CD14-positive monocyte (primary cell): ENCODE results near the gene GPLD1. TPM values are rescaled to one million over a fixed set of nuclear protein-coding genes. Genes with fewer than 3 reads are reported as not detected.

Source experiments
- DNase-seq, 3 donors: peaks; one replicate each; pipeline ENCODE4 v3.0.0-alpha.2; 2011 to 2022
- H2AFZ ChIP-seq: 2 replicates; pipeline ENCODE4 v1.6.0; 2012; ENCODE audit warnings: mild to moderate bottlenecking, low read depth, low read length, inconsistent platforms; ENCODE audit not compliant: insufficient read depth, poor library complexity, severe bottlenecking
- H3K27ac ChIP-seq, 2 donors: 1 replicate in 1 of 2; 2 replicates in 1 of 2; pipeline ENCODE4 v1.5.1; 2012 to 2013; ENCODE audit warnings: low read length in 2 of 2, control low read depth in 1 of 2, inconsistent platforms in 1 of 2, low read depth in 1 of 2, mild to moderate bottlenecking in 1 of 2
- H3K27me3 ChIP-seq, 2 donors: one replicate each; pipeline versions ENCODE4 v1.6.0 to v1.6.1; 2011 to 2013; ENCODE audit warnings: low read length in 2 of 2; ENCODE audit not compliant: control insufficient read depth in 2 of 2, insufficient read depth in 2 of 2
- H3K36me3 ChIP-seq, 2 donors: replicated peaks in 1 of 2; 1 replicate in 1 of 2; 2 replicates in 1 of 2; pipeline versions ENCODE4 v1.5.1 to v1.6.1; 2012 to 2013; ENCODE audit warnings: low read length in 2 of 2, control low read depth in 1 of 2, inconsistent platforms in 1 of 2, mild to moderate bottlenecking in 1 of 2; ENCODE audit not compliant: insufficient read depth in 2 of 2, control insufficient read depth in 1 of 2
- H3K4me1 ChIP-seq, 2 donors: 1 replicate in 1 of 2; 2 replicates in 1 of 2; pipeline versions ENCODE4 v1.5.1 to v1.6.1; 2012 to 2013; ENCODE audit warnings: low read length in 2 of 2, control low read depth in 1 of 2, inconsistent platforms in 1 of 2, mild to moderate bottlenecking in 1 of 2, moderate library complexity in 1 of 2; ENCODE audit not compliant: insufficient read depth in 2 of 2, control insufficient read depth in 1 of 2
- H3K4me2 ChIP-seq: replicated peaks from 2 replicates; pipeline ENCODE3; 2012; ENCODE audit warnings: low read length, moderate library complexity, mild to moderate bottlenecking; ENCODE audit not compliant: poor library complexity, severe bottlenecking; ENCODE audit errors: extremely low read depth
- H3K4me3 ChIP-seq, 3 experiments: fragments of 200-600 bp in 1 of 3; sonication (generic) in 1 of 3; replicated peaks in 1 of 3; 1 replicate in 2 of 3; 2 replicates in 1 of 3; pipeline ENCODE4 v1.5.1; 2011 to 2013; ENCODE audit warnings: low read length in 3 of 3, mild to moderate bottlenecking in 3 of 3, control low read depth in 2 of 3, low read depth in 2 of 3, inconsistent platforms in 1 of 3, moderate library complexity in 1 of 3
- H3K79me2 ChIP-seq: 2 replicates; pipeline ENCODE4 v1.6.0; 2012; ENCODE audit warnings: mild to moderate bottlenecking, control low read depth, inconsistent platforms, low read length, moderate library complexity; ENCODE audit not compliant: insufficient read depth
- H3K9ac ChIP-seq: 2 replicates; pipeline ENCODE4 v1.6.0; 2017; ENCODE audit warnings: low read length, mild to moderate bottlenecking; ENCODE audit not compliant: insufficient read depth, poor library complexity, severe bottlenecking
- H3K9me3 ChIP-seq, 2 donors: replicated peaks in 1 of 2; 1 replicate in 1 of 2; 2 replicates in 1 of 2; pipeline versions ENCODE4 v1.5.1 to v1.6.1; 2012 to 2013; ENCODE audit warnings: low read length in 2 of 2, control low read depth in 1 of 2; ENCODE audit not compliant: control insufficient read depth in 1 of 2, insufficient read depth in 1 of 2
- H4K20me1 ChIP-seq: 2 replicates; pipeline ENCODE4 v1.6.0; 2012; ENCODE audit warnings: mild to moderate bottlenecking, low read length, control low read depth, moderate library complexity; ENCODE audit not compliant: insufficient read depth
- H3K27ac Mint-ChIP-seq, 7 donors: one replicate each; pipeline ENCODE4 v1.8.0; 2020; ENCODE audit warnings: mild to moderate bottlenecking in 7 of 7, mixed read lengths in 7 of 7, moderate library complexity in 6 of 7, inconsistent platforms in 2 of 7
- H3K27me3 Mint-ChIP-seq, 3 donors: one replicate each; pipeline ENCODE4 v1.8.0; 2021 to 2022; ENCODE audit warnings: low read depth in 3 of 3, mild to moderate bottlenecking in 3 of 3, mixed read lengths in 3 of 3, moderate library complexity in 3 of 3, inconsistent platforms in 1 of 3
- H3K36me3 Mint-ChIP-seq, 2 donors: one replicate each; pipeline ENCODE4 v1.8.0; 2020; ENCODE audit warnings: mixed read lengths in 2 of 2, inconsistent platforms in 1 of 2, mild to moderate bottlenecking in 1 of 2
- H3K4me1 Mint-ChIP-seq: one replicate; pipeline ENCODE4 v1.8.0; 2020; ENCODE audit warnings: mild to moderate bottlenecking, mixed read lengths
- H3K4me3 Mint-ChIP-seq, 2 donors: one replicate each; pipeline ENCODE4 v1.8.0; 2020; ENCODE audit warnings: mild to moderate bottlenecking in 2 of 2, mixed read lengths in 2 of 2, moderate library complexity in 1 of 2
- H3K9me3 Mint-ChIP-seq, 7 donors: one replicate each; pipeline ENCODE4 v1.8.0; 2020 to 2022; ENCODE audit warnings: mixed read lengths in 7 of 7, mild to moderate bottlenecking in 6 of 7, moderate library complexity in 6 of 7, inconsistent platforms in 2 of 7
- CTCF ChIP-seq: fragments of 200-600 bp; IDR thresholded peaks from one replicate; pipeline ENCODE4 v1.8.0; 2022; ENCODE audit warnings: antibody characterized with exemption, mild to moderate bottlenecking
- WGBS: methylation state at CpG from one replicate; pipeline ENCODE4 v1.1.5; 2013; ENCODE audit warnings: missing lambda C conversion rate; ENCODE audit not compliant: insufficient coverage; 5-methylcytosine and 5-hydroxymethylcytosine counted together
- intact Hi-C, 2 donors: fragments of 100-400 bp; cut with micrococcal nuclease; formaldehyde crosslinking; loops; one replicate each; pipeline versions ENCODE4 v1.15.0 to v1.15.1; 2023
- polyA plus RNA-seq, 3 donors: library from polyadenylated mRNA; depleted of rRNA in 1 of 3; unstranded in 2 of 3; stranded (reverse) in 1 of 3; fragments of 300-500 nt in 2 of 3; fragments of >200 nt in 1 of 3; fragmentation: Illumina TruSeq in 2 of 3; gene quantifications; 1 replicate in 2 of 3; 2 replicates in 1 of 3; pipeline ENCODE4 v1.2.3, GENCODE V29; 2012 to 2021

The GPLD1 gene
- polyA plus RNA-seq, 3 donors: not detected

- H3K4me3 ChIP-seq: no peak overlapping the region
- no peaks in the 10 kb centered on the region for H4K20me1 ChIP-seq
- Mint-ChIP-seq H3K27me3 (no peaks in the 10 kb centered on the region), H3K9me3 (no peaks in the 10 kb centered on the region), H3K4me1 (no peaks in the 10 kb centered on the region), H3K27ac (no peak overlapping the region), H3K36me3 (no peaks in the 10 kb centered on the region), H3K4me3 (no peak overlapping the region)
- no peaks in the 10 kb centered on the region for H3K27me3 ChIP-seq
- no peak overlapping the region for H3K4me2 ChIP-seq
- H3K36me3 ChIP-seq: no peaks in the 10 kb centered on the region
- no peak for DNase-seq
- H3K4me1 ChIP-seq: no peaks in the 10 kb centered on the region
- H2AFZ ChIP-seq: no peak overlapping the region
- H3K9ac ChIP-seq: no peak overlapping the region
- no peaks in the 10 kb centered on the region for H3K9me3 ChIP-seq
- TF ChIP-seq CTCF: no peak
- no CpG with 5 or more reads among the region's 3 CpGs for WGBS
- no peaks in the 10 kb centered on the region for H3K79me2 ChIP-seq
- no peak overlapping the region for H3K27ac ChIP-seq
- intact Hi-C loops: no loop called here
Observed at GRCh38 chr6:24535210-24535609, 45.8 kb upstream of the GPLD1 start.

- Histone ChIP-seq H3K27ac (no peak overlapping the region), H3K36me3 (no peaks in the 10 kb centered on the region)
- WGBS: 94% methylated on average over 4 of the region's 5 CpGs
Observed at GRCh38 chr6:24534329-24534728, 45.0 kb upstream of the GPLD1 start.

More at GRCh38 chr6:24534329-24534728, 45.0 kb upstream of the GPLD1 start:
- Mint-ChIP-seq H3K27ac (no peak overlapping the region), H3K27me3 (no peaks in the 10 kb centered on the region), H3K4me3 (no peak overlapping the region), H3K9me3 (no peaks in the 10 kb centered on the region), H3K4me1 (no peaks in the 10 kb centered on the region), H3K36me3 (no peaks in the 10 kb centered on the region)
- Histone ChIP-seq H3K79me2 (no peaks in the 10 kb centered on the region), H3K27me3 (no peaks in the 10 kb centered on the region), H3K4me3 (no peak overlapping the region), H2AFZ (no peak overlapping the region), H3K9ac (no peak overlapping the region), H3K4me1 (no peaks in the 10 kb centered on the region), H4K20me1 (no peaks in the 10 kb centered on the region), H3K9me3 (no peaks in the 10 kb centered on the region), H3K4me2 (no peak overlapping the region)
- intact Hi-C loops: no loop called here
- no peak for TF ChIP-seq CTCF
- no peak for DNase-seq
